ENCODE results near the gene CENPV.

DNA sequence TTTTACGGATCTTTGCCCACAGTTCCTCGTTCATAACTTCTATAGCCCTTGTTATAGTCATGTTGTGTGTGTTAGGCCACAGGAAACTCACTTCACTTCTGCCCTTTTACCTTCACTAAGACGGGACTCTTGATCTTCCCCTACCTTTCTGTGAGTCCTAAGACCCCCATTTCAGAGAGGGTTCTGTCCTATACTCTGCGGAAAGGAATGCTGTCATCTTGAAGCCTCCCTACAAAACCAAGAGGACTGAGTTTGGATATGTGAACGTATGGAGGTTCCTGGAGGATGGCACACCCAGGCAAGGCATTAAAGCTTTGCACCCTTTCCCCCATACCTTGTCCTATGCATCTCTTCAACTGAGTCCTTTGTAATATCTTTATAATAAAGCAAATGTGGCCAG, 31.3 kb upstream of the CENPV start:
- TF ChIP-seq, protein P1, sequence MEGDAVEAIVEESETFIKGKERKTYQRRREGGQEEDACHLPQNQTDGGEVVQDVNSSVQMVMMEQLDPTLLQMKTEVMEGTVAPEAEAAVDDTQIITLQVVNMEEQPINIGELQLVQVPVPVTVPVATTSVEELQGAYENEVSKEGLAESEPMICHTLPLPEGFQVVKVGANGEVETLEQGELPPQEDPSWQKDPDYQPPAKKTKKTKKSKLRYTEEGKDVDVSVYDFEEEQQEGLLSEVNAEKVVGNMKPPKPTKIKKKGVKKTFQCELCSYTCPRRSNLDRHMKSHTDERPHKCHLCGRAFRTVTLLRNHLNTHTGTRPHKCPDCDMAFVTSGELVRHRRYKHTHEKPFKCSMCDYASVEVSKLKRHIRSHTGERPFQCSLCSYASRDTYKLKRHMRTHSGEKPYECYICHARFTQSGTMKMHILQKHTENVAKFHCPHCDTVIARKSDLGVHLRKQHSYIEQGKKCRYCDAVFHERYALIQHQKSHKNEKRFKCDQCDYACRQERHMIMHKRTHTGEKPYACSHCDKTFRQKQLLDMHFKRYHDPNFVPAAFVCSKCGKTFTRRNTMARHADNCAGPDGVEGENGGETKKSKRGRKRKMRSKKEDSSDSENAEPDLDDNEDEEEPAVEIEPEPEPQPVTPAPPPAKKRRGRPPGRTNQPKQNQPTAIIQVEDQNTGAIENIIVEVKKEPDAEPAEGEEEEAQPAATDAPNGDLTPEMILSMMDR (IDR thresholded peaks at IDR 0.05 in 8 of 11, conservative IDR thresholded peaks at IDR 0.05 in 3 of 11): no peak
- no peak for TF ChIP-seq POLR2AphosphoS5 (IDR thresholded peaks at IDR 0.05)
